HTR-8/SVneo (cell line): ENCODE results near the gene NCOA5.
A peak's percentile ranks its signal among the peaks of the same experiment; 100 is the strongest.
"Not testable (repeated sequence)": the region's sequence is repeated elsewhere in the genome, so short reads cannot be mapped to it uniquely, and the experiment has no call there.

Source experiments
- DNase-seq: peaks from one replicate; pipeline ENCODE4 v3.0.0; 2011; ENCODE audit warnings: low spot score, mixed read lengths; ENCODE audit not compliant: insufficient read length
- FAIRE-seq: peaks from 2 replicates; lab custom pipeline; 2011; peaks lifted over from hg19 to GRCh38; lab: Jason Lieb, UNC

Gene NCOA5

GRCh38 chr20:46099491-46100287 is 9.9 kb upstream of the NCOA5 start:
- FAIRE-seq (no peak), DNase-seq (no peak)

- FAIRE-seq = no peak
These were observed 3.8 kb upstream of the NCOA5 start for GRCh38 chr20:46093531-46093930.

GRCh38 chr20:46091622-46092535 is 2.1 kb upstream of the NCOA5 start:
- DNase-seq, FAIRE-seq: not testable (repeated sequence)

More at GRCh38 chr20:46093531-46093930, 3.8 kb upstream of the NCOA5 start:
- DNase-seq = no peak

- no peak for DNase-seq
- no peak for FAIRE-seq
These were observed 670 bp downstream of the NCOA5 start for GRCh38 chr20:46089167-46089416.

GRCh38 chr20:46088409-46089166 is 1.2 kb downstream of the NCOA5 start:
- DNase-seq (peak; percentile 34), FAIRE-seq (no peak)

- FAIRE-seq (no peak), DNase-seq (no peak)
These were observed 2.6 kb downstream of the NCOA5 start for GRCh38 chr20:46087161-46087560.

GRCh38 chr20:46085179-46085851 is 4.4 kb downstream of the NCOA5 start:
- DNase-seq (peak; percentile 43), FAIRE-seq (peak; percentile 90)

- DNase-seq (no peak), FAIRE-seq (no peak)
These were observed 5.0 kb downstream of the NCOA5 start for GRCh38 chr20:46084805-46085178.

- no peak for FAIRE-seq
- DNase-seq = no peak
These were observed 6.2 kb downstream of the NCOA5 start for GRCh38 chr20:46083531-46084061.

- DNase-seq = no peak
- no peak for FAIRE-seq
These were observed 6.7 kb downstream of the NCOA5 start for GRCh38 chr20:46083101-46083500.

GRCh38 chr20:46081074-46081473 is 8.7 kb downstream of the NCOA5 start:
- FAIRE-seq = no peak
- no peak for DNase-seq

GRCh38 chr20:46078954-46079353 is 10.8 kb downstream of the NCOA5 start:
- DNase-seq = no peak
- FAIRE-seq = peak; percentile 72

DNA sequence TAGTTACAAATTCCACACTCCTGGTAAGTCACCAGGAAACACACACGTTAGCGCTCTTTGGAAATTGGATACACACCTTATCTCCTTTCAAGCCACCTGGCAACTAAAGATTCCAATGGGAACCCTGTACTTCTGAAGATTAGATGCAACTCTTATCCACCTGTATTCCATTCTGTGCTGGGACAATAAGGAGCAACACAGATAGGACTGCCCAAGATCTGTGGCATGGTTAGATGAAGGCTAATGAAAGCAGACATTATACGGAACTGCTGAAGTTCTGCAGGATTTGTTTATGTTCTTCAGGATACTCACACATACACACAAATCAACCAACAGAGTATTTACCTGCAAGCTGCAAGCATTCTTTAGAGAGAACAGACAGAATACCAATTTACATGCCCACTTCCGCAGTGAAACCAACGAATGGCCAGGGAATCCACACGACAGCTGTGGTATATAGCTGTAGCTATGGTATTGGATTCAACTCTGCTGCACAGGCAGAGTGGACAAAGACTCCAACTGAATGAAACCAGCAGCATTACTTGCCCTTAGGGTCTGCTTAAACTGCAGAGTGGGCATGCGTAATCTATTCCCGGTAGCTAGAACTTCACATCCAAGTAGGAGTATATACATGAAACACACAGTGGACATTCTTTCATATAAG is 12.0 kb downstream of the NCOA5 start:
- FAIRE-seq (peak; percentile 88), DNase-seq (no peak)

GRCh38 chr20:46076806-46077205 is 13.0 kb downstream of the NCOA5 start:
- FAIRE-seq (no peak), DNase-seq (no peak)

- no peak for FAIRE-seq
- DNase-seq = no peak
These were observed 15.8 kb downstream of the NCOA5 start for GRCh38 chr20:46074006-46074405.

DNA sequence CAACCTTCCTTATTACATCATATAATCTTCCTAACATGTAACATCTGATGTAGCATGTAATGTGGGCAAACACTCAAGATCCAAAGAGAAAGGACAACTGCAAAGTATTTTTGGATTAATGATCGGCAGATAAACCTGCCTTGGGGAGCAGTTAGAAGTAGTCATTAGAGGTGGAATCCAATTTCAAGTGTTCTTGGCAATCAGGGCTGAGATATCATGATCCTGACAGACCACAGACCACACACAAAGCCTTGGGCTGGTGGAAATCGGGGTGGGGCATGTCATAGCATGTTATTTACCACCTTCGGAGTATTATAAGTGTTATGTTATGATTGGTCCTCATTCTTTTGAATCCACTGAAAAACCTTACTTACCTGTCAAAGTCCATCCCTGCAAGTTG is 16.3 kb downstream of the NCOA5 start:
- FAIRE-seq = peak; percentile 38
- DNase-seq = no peak

GRCh38 chr20:46073024-46073423 is 16.7 kb downstream of the NCOA5 start:
- no peak for DNase-seq

DNA sequence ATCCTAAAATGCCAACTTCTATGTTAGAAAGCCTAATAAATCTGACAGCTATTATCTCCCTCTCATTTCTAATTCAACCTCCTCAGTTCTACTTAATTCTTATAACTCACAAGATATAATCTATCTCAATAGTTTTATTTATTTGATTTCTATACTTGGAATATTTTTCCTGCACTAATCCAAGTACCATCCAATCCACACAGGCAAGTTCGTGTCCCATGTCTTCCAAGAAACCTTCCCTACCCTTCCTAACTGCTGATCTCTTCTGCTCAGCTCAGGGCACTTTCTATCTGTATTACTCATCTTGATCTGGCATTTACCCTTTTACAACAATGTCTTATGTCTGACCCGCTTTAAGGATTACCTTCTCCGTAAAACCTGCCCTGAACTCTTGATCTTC is 18.2 kb downstream of the NCOA5 start:
- FAIRE-seq = no peak

More at GRCh38 chr20:46073024-46073423, 16.7 kb downstream of the NCOA5 start:
- FAIRE-seq = no peak

DNA sequence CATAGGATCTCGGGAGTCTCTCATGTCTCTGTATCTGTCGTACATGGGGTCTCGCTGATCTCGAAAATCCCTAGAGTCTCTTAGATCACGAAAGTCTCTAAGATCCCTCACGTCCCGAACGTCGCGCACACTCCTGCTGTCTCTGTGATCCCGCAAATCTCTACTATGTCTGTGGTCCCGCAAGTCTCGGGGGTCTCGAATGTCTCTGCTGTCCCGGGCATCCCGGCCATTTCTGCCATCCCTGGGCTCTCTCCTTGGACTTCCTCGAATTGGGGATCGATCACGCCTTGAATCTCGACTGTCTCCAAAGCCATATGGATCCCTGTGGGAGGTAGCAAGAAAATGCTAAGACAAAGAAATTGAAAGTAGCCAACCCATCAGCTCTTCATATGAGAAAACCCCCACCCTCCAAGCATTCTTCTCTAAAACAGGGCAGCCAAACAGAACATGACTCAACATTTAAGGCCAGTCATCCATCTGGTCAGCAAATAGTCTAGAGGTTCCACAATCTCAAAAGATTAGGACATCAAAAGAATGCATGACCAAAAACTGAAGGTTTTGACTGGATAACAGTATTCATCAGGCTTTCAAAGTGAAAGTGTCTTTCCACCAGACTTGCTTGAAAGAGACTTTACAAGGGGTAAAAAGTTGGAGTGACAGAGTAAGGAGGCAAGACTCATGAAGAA is 19.4 kb downstream of the NCOA5 start:
- FAIRE-seq (no peak), DNase-seq (no peak)

More for the DNA sequence above, 18.2 kb downstream of the NCOA5 start:
- DNase-seq = no peak
